GM18505 (cell line): ENCODE measurements around the gene TTC9C.
"Not testable (repeated sequence)": the region's sequence is repeated elsewhere in the genome, so short reads cannot be mapped to it uniquely, and the experiment has no call there.

Source experiments
- ATAC-seq: cut with Tn5 transposase; IDR thresholded peaks from one replicate; pipeline ENCODE4 v1.9.1; 2021; ENCODE audit not compliant: unreplicated experiment
- POLR2A ChIP-seq: IDR thresholded peaks from 4 replicates; pipeline ENCODE4 v1.6.1; 2011; ENCODE audit warnings: borderline replicate concordance; ENCODE audit not compliant: insufficient read depth, insufficient read length; ENCODE audit errors: extremely low read depth

TTC9C gene

GRCh38 chr11:62728171-62728988 lies at the start of gene TTC9C:
TSS of gene TTC9C (plus strand) at chr11:62728486. CDS start at chr11:62728849, 363 bp downstream.
- peak; percentile 79 for TF ChIP-seq POLR2A
- ATAC-seq: peak; percentile 25

GRCh38 chr11:62678770-62679696 lies 49.3 kb upstream of the TTC9C start, which contains the start of gene UBXN1:
TSS of gene UBXN1 (minus strand) at chr11:62679073. CDS start at chr11:62678923, 150 bp downstream.
- peak; percentile 88 for TF ChIP-seq POLR2A
- peak; percentile 59 for ATAC-seq

DNA sequence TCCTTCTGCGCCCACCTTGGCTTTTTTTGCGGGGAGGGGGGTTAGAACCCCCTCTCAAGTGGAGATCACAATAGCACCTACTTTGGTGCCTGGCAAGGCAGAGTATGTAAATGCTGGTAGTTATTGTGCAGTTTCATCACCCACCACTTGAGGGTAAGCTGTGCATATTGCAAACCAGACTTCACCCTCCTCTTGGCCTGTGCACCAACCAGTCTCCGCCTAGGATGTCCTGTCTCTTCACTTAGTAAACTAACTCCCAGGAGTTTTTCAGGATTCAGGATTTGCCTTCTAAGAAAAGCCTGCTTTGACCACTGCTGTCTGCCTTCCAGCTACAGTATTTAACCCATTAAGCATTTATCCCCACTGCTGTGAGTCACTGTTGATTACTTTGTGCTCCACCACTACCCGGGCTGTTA lies 47.5 kb upstream of the TTC9C start:
- TF ChIP-seq POLR2A: no peak
- peak; percentile 50 for ATAC-seq

DNA sequence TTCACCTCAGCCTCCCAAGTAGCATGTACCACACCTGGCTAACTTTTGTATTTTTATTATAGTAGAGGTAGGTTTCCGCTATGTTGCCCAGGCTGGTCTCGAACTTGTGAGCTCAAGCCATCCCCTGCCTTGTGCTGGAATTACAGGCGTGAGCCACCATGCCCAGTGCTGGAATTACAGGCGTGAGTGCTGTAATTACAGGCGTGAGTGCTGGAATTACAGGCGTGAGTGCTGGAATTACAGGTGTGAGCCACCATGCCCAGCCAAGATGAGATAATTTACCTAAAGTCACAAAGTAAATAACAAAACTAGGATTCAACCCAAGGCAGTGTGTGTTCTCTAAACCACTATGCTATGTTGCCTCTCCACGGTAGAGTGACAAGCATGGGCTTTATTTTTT lies 45.8 kb upstream of the TTC9C start:
- ATAC-seq: no peak
- TF ChIP-seq POLR2A: no peak

DNA sequence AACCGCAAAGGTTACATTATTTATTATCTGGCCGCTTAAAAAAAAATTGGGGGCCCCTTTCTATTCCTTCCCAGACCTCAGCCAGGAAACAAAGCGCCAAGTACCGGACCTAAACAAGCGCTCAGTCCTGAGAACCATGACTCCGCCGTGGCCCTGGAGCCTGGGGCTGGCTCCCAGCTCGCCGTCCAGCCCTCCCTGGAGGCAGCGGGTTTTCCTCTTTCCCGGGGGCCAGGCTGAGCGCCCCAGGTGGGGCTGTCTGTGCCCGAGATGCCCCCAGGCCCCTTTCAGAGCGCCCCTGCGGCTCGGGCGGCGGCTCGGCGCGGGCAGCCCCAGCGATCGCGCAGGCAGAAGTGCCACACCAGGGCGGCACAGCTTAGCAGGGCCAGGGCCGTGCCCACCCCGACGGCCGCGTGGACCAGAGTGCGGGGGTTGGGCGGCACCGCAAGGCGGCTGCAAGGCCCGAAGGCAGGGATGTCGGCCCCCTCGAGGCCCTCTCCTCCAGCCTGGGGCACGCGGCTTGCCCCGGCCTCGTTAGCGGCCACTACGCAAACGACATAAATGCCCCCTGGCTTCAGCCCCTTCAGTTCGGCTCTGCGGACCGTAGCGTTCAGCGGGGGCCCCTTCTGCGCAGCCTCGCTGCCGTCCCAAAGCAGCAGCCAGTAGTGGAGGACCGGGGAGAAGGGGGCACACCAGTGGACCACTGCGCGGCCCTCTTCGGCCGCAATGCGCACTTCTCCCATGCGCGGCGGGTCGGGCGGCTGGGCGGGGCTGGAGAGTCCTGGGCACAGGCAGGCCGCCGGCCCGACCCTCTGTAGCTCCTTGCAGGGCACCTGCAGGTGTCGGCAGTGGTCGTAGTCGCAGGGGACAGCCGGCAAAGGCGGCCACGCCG lies 40.5 kb upstream of the TTC9C start:
- ATAC-seq: no peak
- TF ChIP-seq POLR2A: no peak

- ATAC-seq: no peak
- no peak for TF ChIP-seq POLR2A
Observed at GRCh38 chr11:62688491-62688890, 39.8 kb upstream of the TTC9C start.

DNA sequence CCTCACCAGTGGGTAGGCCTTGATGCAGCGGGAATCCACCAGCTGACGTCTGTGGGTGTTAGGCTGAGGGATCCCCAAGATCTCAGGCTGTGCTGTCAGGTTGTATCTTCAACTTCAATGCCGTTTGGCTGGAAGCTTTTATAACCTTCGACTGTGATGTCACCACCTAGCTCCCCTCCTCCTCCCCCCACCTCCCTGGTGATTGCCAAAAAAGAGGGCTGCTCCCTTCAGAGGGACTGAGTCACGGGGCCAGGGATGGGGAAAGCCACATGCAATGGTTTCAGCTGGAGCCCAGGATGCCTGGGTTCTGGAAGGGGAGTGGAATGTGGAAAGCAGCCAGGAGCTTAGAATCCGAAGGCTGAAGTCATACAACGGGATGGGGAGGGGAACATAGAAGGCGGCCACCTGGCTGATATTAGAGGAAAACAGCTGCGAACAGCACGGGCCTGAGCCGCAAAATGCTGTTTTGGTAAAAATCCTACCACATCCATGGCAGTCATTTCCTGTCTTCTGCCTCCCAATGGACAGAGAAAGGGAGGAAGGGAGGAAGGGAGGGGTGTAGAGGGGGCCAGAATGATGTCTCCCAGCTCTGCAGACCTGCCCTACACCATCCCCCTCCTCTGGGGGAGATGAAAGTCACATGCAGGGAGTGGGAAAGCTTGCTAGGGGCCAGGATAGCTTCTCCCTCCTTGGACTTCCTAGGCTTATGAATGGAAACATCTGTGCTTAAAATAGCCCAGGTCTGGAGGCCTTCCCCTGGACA lies 38.7 kb upstream of the TTC9C start, which contains the start of gene LRRN4CL:
LRRN4CL (minus strand) TSS at position 110 of the 763 bp plus-strand sequence. CDS start 1,022 bp downstream, outside the sequence.
- no peak for TF ChIP-seq POLR2A

GRCh38 chr11:62693624-62694023 lies 34.7 kb upstream of the TTC9C start:
- ATAC-seq: not testable (repeated sequence)

More for the DNA sequence above, 38.7 kb upstream of the TTC9C start, which contains the start of gene LRRN4CL:
- no peak for ATAC-seq

DNA sequence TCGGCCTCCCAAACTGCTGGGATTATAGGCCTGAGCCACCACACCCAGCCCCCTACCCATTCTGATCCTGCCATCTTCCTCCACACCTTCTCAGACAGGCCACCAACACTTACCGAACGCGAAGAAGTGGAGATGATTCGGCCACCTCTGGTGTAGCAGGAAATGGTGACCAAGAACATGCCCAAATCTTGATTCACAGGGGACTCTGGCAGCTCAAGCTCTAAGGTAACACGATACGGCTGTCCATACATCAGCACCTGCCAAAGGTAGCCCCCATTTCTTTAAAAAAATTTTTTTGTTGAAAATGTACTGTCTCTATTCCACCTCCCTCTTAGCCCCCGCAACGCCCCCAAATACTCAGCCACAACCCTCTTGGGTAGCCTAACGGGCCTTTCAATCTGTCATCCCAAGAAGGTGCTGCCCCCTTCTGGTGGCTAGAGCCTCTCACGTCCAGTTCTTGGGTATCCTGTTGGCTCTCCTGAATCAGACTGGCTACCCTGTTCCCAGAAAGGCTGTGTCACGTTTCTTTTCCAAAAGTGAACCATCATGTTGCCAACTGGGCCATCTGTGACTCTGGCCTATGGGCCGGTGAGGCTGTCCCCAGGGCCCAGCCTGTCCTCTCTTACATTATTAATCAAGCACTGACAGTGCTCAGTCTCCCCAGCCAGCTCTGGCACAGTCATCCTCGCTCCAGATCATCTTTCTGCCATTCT lies 33.7 kb upstream of the TTC9C start:
- no peak for ATAC-seq

DNA sequence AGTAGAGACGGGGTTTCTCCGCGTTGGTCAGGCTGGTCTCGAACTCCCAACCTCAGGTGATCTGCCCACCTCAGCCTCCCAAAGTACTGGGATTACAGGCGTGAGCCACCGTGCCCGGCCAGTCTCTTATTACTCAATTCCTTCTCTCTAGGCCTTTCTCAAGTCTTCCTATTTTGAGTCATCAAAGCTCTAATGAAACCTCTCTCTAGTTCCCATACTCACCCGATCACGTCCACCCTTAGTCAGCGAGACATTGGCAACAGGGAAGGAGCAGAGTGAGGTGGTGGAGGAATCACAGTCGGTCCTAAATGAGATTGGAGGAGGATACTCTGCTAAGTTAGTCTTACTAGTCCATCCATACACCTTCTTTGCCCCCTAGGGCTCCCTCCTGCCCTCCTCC lies 26.0 kb upstream of the TTC9C start:
- no peak for TF ChIP-seq POLR2A
- no peak for ATAC-seq

More for the DNA sequence above, 33.7 kb upstream of the TTC9C start:
- TF ChIP-seq POLR2A: no peak

DNA sequence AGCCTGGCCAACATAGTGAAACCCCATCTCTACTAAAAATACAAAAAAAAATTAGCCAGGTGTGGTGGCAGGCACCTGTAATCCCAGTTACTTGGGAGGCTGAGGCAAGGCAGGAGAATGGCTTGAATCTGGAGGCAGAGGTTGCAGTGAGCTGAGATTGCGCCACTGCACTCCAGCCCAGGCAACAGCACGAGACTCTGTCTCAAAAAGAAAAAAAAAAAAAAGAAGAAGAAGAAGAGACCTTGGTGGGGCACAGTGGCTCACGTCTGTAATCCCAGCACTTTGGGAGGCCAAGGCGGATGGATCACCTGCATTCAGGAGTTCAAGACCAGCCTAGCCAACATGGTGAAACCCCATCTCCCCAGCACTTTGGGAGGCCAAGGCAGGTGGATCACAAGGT lies 24.4 kb upstream of the TTC9C start:
- ATAC-seq: not testable (repeated sequence)
